GM12801 (cell line): ENCODE results near the gene PFKFB3.

Source experiments
- CTCF ChIP-seq: IDR thresholded peaks from one replicate; pipeline ENCODE4 v1.5.1; 2011; ENCODE audit warnings: control low read depth; ENCODE audit not compliant: insufficient read length; ENCODE audit errors: extremely low read depth

Gene PFKFB3

GRCh38 chr10:6240254-6240653 is 37.5 kb downstream of the PFKFB3 start:
- TF ChIP-seq CTCF, result no peak

GRCh38 chr10:6242089-6242488 is 39.4 kb downstream of the PFKFB3 start:
- no peak for TF ChIP-seq CTCF

GRCh38 chr10:6244510-6244909 is 41.8 kb downstream of the PFKFB3 start:
- no peak for TF ChIP-seq CTCF

GRCh38 chr10:6247041-6247712 is 44.4 kb downstream of the PFKFB3 start:
- no peak for TF ChIP-seq CTCF

- TF ChIP-seq CTCF, result no peak
Observed at GRCh38 chr10:6249698-6250097, 47.0 kb downstream of the PFKFB3 start.

GRCh38 chr10:6250745-6251144 is 48.0 kb downstream of the PFKFB3 start:
- TF ChIP-seq CTCF, result no peak

- TF ChIP-seq CTCF, result no peak
Observed at GRCh38 chr10:6254201-6254600, 51.5 kb downstream of the PFKFB3 start.
